IMR-90 (cell line): ENCODE data around the gene LBHD2. TPM values are rescaled to one million over a fixed set of nuclear protein-coding genes. Genes with fewer than 3 reads are reported as not detected.

Source experiments
- CHD1 ChIP-seq: IDR thresholded peaks from 2 replicates; pipeline ENCODE4 v1.6.1; 2012; ENCODE audit warnings: low read depth, low read length, improper control_type of control experiment
- polyA plus RNA-seq, 3 experiments: library from polyadenylated mRNA; depleted of rRNA; stranded (reverse); fragments of >200 nt; gene quantifications; 2 replicates each; pipeline ENCODE4 v1.2.3, GENCODE V29; 2012; ENCODE audit warnings: low replicate concordance in 1 of 3
- total RNA-seq: library from RNA; depleted of rRNA; stranded (reverse); fragments of >200 nt; gene quantifications from 2 replicates; pipeline ENCODE4 v1.2.3, GENCODE V29; 2012; rRNA removed

LBHD2 gene
- total and polyA plus RNA-seq, 2 of the 4 experiments (the other 2 are of a cell fraction) = not detected

GRCh38 chr14:103139132-103140025 is 55.4 kb downstream of the LBHD2 start (continued):
- no peak for TF ChIP-seq CHD1

Other genes with a start within 250 kb of the LBHD2 start
- gene AMN, start 161.5 kb upstream of the LBHD2 start, total RNA-seq = under 0.01 TPM in 1 of 2 replicates, not detected in the other
- 0.11 and 0.24 TPM in 2 replicates for gene AMN, start 161.5 kb upstream of the LBHD2 start, polyA plus RNA-seq (2012; rRNA removed)
- gene CDC42BPB, start 26.7 kb upstream of the LBHD2 start, total RNA-seq = 48.0 and 49.1 TPM in 2 replicates
- 73.6 and 81.4 TPM in 2 replicates for gene CDC42BPB, start 26.7 kb upstream of the LBHD2 start, polyA plus RNA-seq (2012; rRNA removed)
- not detected in 2 replicates for gene EXOC3L4, start 10.5 kb downstream of the LBHD2 start, total RNA-seq
- gene EXOC3L4, start 10.5 kb downstream of the LBHD2 start, polyA plus RNA-seq (2012; rRNA removed) = not detected in 2 replicates
- gene TNFAIP2, start 39.3 kb downstream of the LBHD2 start, total RNA-seq = 5.0 and 6.3 TPM in 2 replicates
- gene TNFAIP2, start 39.3 kb downstream of the LBHD2 start, polyA plus RNA-seq (2012; rRNA removed) = 9.6 and 9.9 TPM in 2 replicates